Measurements from ENCODE around the gene SLC30A4.

DNA sequence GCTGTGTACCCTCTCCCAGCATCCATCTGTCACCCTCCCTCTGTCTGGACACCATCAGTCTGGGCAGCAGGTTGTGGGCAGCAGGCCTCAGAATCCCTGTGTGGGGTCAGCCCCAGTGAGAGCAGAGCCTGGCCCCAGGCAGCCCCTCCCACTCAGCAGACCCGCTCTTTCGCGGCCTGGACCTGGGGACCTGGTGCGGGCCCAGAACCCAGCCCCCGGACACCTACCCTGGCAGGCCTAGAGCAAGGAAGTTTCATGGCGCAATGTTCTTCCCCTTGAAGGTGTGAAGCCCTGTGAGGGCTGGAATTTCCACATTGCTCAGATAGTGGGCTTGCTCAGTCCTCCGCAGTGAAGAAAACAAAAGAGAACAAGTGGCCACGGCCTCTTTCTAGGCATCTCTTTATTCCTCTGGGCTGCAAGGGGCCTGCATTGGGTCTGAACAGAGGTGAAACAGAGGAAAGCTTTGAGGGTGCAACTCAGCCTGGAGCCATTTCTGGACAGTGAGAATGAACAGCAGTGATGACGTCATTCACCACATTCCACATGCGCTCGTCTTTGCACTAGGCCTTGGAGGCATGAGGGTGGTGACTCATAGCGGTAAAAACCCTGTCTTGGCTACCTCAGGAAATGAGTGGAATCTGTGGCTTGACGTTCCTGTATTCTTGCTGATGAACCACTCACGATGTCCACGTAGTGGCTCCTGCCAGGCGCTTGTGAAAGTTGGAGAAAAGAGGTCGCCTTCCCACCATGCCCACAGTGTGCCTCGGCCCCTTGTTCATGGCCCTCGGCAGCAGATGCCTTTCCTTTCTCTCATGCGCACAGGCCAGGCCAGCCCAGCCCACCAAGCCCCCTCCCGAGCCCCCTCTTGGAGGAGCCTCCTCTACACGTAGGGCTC is 66.1 kb downstream of the SLC30A4 start:
- TF ChIP-seq, protein P1, sequence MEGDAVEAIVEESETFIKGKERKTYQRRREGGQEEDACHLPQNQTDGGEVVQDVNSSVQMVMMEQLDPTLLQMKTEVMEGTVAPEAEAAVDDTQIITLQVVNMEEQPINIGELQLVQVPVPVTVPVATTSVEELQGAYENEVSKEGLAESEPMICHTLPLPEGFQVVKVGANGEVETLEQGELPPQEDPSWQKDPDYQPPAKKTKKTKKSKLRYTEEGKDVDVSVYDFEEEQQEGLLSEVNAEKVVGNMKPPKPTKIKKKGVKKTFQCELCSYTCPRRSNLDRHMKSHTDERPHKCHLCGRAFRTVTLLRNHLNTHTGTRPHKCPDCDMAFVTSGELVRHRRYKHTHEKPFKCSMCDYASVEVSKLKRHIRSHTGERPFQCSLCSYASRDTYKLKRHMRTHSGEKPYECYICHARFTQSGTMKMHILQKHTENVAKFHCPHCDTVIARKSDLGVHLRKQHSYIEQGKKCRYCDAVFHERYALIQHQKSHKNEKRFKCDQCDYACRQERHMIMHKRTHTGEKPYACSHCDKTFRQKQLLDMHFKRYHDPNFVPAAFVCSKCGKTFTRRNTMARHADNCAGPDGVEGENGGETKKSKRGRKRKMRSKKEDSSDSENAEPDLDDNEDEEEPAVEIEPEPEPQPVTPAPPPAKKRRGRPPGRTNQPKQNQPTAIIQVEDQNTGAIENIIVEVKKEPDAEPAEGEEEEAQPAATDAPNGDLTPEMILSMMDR (IDR thresholded peaks at IDR 0.05) = no peak
- no peak for TF ChIP-seq POLR2A (IDR thresholded peaks at IDR 0.05)

Data from uterus (tissue), 2 donors.